ENCODE results near the gene SPTLC3.

Gene SPTLC3

GRCh38 chr20:13025181-13025580, 16.4 kb downstream of the SPTLC3 start:
- in situ Hi-C loops (cut with MboI; ENCODE audit: low pct_unique_long_range_greater_than_20kb, low sequenced_read_pairs, unreplicated experiment) = no loop called here
- no peak for TF ChIP-seq CTCF (IDR thresholded peaks at IDR 0.05; ENCODE audit: extremely low read depth, insufficient read depth, missing control alignments)
- no peak for DNase-seq (ENCODE audit: low spot score)

GRCh38 chr20:13028001-13028400, 19.2 kb downstream of the SPTLC3 start:
- TF ChIP-seq CTCF (IDR thresholded peaks at IDR 0.05; ENCODE audit: extremely low read depth, insufficient read depth, missing control alignments) = no peak

GRCh38 chr20:13028673-13029072, 19.9 kb downstream of the SPTLC3 start:
- TF ChIP-seq CTCF (IDR thresholded peaks at IDR 0.05; ENCODE audit: extremely low read depth, insufficient read depth, missing control alignments) = no peak
- DNase-seq (ENCODE audit: low spot score) = no peak
- in situ Hi-C loops (cut with MboI; ENCODE audit: low pct_unique_long_range_greater_than_20kb, low sequenced_read_pairs, unreplicated experiment) = no loop called here

More at GRCh38 chr20:13028001-13028400, 19.2 kb downstream of the SPTLC3 start:
- in situ Hi-C loops (cut with MboI; ENCODE audit: low pct_unique_long_range_greater_than_20kb, low sequenced_read_pairs, unreplicated experiment) = no loop called here
- no peak for DNase-seq (ENCODE audit: low spot score)

DNA sequence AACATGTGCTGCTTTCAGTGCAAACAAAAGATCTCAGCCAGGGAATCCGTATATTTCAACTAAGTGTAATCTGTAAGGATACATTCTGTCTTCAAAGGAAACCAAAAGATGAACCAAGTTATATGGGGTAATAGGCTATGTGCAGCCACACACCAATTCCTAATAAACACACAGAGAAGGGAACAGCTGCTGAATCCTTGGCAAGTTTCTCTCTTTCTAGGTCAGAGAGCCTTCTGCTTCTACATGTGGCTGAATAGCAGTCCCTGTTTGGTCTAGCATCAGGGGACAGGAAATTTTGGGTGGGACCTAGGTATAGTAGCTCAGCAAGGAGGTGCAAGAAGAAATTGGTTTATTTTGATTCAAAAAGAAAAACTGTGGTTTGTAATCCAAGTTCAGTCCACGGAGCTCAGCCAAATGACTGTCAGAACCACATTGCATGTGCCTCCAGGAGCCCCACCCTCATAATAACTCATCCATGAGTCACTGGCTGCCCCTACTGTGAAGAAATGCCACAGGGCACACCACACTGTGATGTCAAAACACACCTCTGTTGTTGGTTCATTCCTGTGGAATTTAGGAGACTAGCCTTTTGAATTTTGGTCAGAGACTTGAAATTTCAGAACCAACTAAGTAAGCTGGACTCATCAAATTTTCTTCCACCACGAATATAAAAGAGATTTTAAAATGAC, 21.1 kb downstream of the SPTLC3 start:
- DNase-seq (ENCODE audit: low spot score) = no peak
- no peak for TF ChIP-seq CTCF (IDR thresholded peaks at IDR 0.05; ENCODE audit: extremely low read depth, insufficient read depth, missing control alignments)
- in situ Hi-C loops (cut with MboI; ENCODE audit: low pct_unique_long_range_greater_than_20kb, low sequenced_read_pairs, unreplicated experiment) = no loop called here

- no peak for TF ChIP-seq CTCF (IDR thresholded peaks at IDR 0.05; ENCODE audit: extremely low read depth, insufficient read depth, missing control alignments)
- no peak for DNase-seq (ENCODE audit: low spot score)
- in situ Hi-C loops (cut with MboI; ENCODE audit: low pct_unique_long_range_greater_than_20kb, low sequenced_read_pairs, unreplicated experiment) = no loop called here
Measured at GRCh38 chr20:13031751-13032150, 23.0 kb downstream of the SPTLC3 start.

DNA sequence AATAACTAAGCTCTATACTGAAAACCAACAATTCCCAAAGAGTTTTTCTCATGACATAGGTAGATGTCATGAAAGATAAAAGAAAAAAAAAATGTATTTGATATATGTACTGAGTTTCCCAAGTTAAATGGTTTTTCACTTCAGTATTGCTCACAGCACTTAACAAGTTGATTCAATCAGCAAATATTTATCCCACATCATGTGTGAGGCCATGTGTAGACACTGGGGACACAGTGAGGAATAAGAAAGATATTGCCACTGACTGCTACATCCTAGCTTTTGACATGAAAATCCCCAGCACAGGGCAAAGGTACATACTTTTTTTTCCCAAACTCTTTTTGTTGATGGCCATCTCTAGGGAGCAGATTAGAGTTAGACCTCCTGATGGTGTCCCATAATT, 25.3 kb downstream of the SPTLC3 start:
- no peak for DNase-seq (ENCODE audit: low spot score)
- in situ Hi-C loops (cut with MboI; ENCODE audit: low pct_unique_long_range_greater_than_20kb, low sequenced_read_pairs, unreplicated experiment) = no loop called here

More for the DNA sequence above, 25.3 kb downstream of the SPTLC3 start:
- TF ChIP-seq CTCF (IDR thresholded peaks at IDR 0.05; ENCODE audit: extremely low read depth, insufficient read depth, missing control alignments) = no peak
